Progenitor cell of endocrine pancreas (in vitro differentiated cells): ENCODE measurements around the gene PIK3IP1. TPM values are rescaled to one million over a fixed set of nuclear protein-coding genes. Genes with fewer than 3 reads are reported as not detected.

Experiments used
- DNase-seq: peaks from one replicate; pipeline ENCODE4 v3.0.0; 2021; ENCODE audit warnings: low spot score; ENCODE audit not compliant: unreplicated experiment
- H3K27ac Mint-ChIP-seq: 2 replicates; pipeline ENCODE4 v1.8.0; 2021; ENCODE audit warnings: mild to moderate bottlenecking, moderate library complexity, mixed read lengths
- H3K27me3 Mint-ChIP-seq: 2 replicates; pipeline ENCODE4 v1.8.0; 2021; ENCODE audit warnings: mixed read lengths
- H3K36me3 Mint-ChIP-seq: 2 replicates; pipeline ENCODE4 v1.8.0; 2022; ENCODE audit warnings: mixed read lengths; ENCODE audit not compliant: insufficient read depth
- H3K4me1 Mint-ChIP-seq: 2 replicates; pipeline ENCODE4 v1.8.0; 2021; ENCODE audit warnings: low read depth, mixed read lengths
- H3K4me3 Mint-ChIP-seq: 2 replicates; pipeline ENCODE4 v1.8.0; 2021; ENCODE audit warnings: low read depth, mild to moderate bottlenecking, moderate library complexity, mixed read lengths
- H3K9me3 Mint-ChIP-seq: 2 replicates; pipeline ENCODE4 v1.8.0; 2021; ENCODE audit warnings: low read depth, mixed read lengths
- long read RNA-seq: library from polyadenylated mRNA; unstranded; transcript quantifications from one replicate; pipeline ENCODE4 v2.0.0, GENCODE V29; 2020
- total RNA-seq: library from RNA; stranded (reverse); gene quantifications from 2 replicates; pipeline ENCODE4 v1.2.1, GENCODE V29; 2021
- TF ChIP-seq, protein P1 (sequence below): fragments of 200-600 bp; sonication (generic); IDR thresholded peaks from one replicate; pipeline ENCODE4 v1.5.0; 2021; ENCODE audit warnings: antibody characterized with exemption, mild to moderate bottlenecking; ENCODE audit not compliant: unreplicated experiment

The PIK3IP1 gene, protein sequence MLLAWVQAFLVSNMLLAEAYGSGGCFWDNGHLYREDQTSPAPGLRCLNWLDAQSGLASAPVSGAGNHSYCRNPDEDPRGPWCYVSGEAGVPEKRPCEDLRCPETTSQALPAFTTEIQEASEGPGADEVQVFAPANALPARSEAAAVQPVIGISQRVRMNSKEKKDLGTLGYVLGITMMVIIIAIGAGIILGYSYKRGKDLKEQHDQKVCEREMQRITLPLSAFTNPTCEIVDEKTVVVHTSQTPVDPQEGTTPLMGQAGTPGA
- 6.2 and 7.6 TPM in 2 replicates for total RNA-seq
- long read RNA-seq, transcript PIK3IP1-203 (5 exons, 2,374 nt): minor isoform, 9 of 94 reads
- long read RNA-seq, transcript PIK3IP1-201 (6 exons, 2,467 nt): major isoform, 78 of 94 reads
- long read RNA-seq, partial matches to known transcripts: 1 of 94 reads
- long read RNA-seq, other reads (novel, unspliced or antisense): 4 of 94 reads

DNA sequence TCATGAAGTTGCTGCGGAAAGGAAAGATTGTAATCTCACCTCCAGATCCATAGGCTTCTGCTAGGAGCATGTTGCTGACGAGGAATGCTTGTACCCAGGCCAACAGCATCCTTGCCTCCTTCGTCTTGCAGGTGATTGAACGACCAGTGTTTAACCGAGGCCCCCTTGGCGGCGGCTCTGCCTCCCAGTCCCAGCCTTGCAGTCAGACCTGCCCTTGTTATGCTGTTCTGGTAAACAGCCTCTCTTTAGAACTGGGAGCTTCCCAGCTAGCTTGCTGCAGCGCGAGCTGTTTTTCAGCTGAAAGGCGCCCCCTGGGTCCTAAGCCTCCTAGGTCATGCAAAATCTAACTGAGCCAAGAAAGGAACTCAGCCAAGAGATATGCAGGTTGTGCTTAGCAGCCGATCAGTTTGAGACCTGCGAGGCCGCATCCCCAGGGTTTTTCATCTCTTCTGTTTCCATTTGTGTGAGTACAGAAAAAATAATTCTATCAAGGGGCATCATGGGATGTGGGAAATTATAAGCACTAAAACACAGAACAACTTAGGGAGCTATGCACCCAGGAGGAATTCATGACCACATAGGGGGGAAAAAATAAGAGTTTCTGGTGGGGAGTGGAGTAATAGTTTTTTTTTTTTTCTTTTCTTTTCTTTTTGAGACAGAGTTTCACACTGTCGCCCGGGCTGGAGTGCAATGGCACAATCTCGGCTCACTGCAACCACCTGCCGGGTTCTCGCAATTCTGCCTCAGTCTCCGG lies at the start of gene PIK3IP1:
Gene PIK3IP1, minus strand, starts transcription at position 253 of the 754 bp plus-strand sequence. Its CDS starts 144 bp downstream, at position 109.
- Mint-ChIP-seq H3K4me1 (peaks cover 24% of the 10 kb centered on the region), H3K27me3 (peaks cover 7% of the 10 kb centered on the region), H3K27ac (peak within 1 kb of the TSS; percentile 92), H3K9me3 (no peaks in the 10 kb centered on the region), H3K36me3 (peaks cover 5% of the 10 kb centered on the region), H3K4me3 (peak within 1 kb of the TSS; percentile 78)
- DNase-seq: peak; percentile 49
- TF ChIP-seq, protein P1, sequence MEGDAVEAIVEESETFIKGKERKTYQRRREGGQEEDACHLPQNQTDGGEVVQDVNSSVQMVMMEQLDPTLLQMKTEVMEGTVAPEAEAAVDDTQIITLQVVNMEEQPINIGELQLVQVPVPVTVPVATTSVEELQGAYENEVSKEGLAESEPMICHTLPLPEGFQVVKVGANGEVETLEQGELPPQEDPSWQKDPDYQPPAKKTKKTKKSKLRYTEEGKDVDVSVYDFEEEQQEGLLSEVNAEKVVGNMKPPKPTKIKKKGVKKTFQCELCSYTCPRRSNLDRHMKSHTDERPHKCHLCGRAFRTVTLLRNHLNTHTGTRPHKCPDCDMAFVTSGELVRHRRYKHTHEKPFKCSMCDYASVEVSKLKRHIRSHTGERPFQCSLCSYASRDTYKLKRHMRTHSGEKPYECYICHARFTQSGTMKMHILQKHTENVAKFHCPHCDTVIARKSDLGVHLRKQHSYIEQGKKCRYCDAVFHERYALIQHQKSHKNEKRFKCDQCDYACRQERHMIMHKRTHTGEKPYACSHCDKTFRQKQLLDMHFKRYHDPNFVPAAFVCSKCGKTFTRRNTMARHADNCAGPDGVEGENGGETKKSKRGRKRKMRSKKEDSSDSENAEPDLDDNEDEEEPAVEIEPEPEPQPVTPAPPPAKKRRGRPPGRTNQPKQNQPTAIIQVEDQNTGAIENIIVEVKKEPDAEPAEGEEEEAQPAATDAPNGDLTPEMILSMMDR: peak; percentile 62

DNA sequence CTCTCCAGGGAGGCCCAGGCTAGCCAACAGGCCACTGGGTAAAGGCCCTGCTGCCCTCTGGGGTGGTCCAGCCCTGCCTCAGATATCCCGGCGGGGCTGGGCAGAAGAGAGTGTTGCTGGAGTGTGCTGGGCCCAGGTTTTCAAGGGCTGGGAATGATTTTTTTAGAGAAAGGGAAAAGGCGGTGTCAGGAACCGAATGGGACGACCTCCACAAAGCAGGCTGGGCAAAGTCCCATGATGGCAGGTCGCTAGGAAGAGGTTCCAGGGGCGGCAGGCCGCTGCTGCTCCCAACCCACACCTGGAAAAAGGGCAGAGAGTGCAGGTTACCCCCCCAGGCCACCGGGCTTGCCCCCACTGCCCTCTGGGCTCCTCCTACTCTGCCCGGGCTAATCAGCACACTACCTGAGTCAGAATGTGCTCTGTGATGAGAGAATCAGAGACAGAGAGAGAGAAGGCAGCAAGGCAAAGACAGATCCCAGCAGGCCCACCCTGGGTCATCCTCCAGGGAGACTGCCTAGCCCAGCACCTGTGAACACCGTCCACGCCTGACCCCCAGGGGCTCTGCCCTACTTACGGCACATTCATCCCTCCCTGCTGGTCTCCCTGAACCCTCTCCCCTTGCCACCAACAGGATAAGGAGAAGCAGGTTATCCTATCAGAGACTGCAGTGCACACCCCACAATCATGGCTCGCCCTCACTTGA lies 49.2 kb upstream of the PIK3IP1 start:
- H3K27ac Mint-ChIP-seq: no peak overlapping the region
- TF ChIP-seq, protein P1: no peak
- no peaks in the 10 kb centered on the region for H3K9me3 Mint-ChIP-seq
- H3K27me3 Mint-ChIP-seq: no peaks in the 10 kb centered on the region
- H3K4me1 Mint-ChIP-seq: peaks cover 62% of the 10 kb centered on the region
- no peak for DNase-seq
- peaks cover 16% of the 10 kb centered on the region for H3K36me3 Mint-ChIP-seq
- H3K4me3 Mint-ChIP-seq: peak overlapping the region; percentile 84

DNA sequence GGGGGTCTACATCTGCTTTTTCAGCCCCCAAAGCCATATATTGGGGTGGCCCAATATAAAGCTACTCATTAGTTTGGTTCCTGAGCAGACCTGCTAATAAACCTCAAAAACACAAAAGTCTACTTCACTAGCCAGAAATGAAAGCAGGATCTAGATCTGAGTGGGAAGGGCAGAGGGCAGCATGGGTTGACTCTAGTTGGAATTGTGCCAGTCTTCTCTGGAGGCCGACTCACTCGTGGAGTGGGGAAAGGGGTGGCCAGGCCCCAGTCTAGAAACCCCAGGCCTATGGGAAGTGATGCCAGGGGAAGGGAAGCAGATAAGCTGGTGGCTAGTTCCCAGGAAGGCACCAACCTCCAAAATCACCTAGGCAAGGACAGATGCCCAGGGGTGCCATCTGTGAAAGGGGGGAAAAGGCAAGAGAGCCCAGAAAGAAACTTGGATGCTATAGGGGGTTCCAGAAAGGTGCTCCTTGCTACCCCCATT lies 48.5 kb upstream of the PIK3IP1 start:
- H3K9me3 Mint-ChIP-seq: no peaks in the 10 kb centered on the region
- H3K27ac Mint-ChIP-seq: peak overlapping the region; percentile 85
- H3K4me3 Mint-ChIP-seq: peak overlapping the region; percentile 49
- peaks cover 62% of the 10 kb centered on the region for H3K4me1 Mint-ChIP-seq
- no peaks in the 10 kb centered on the region for H3K27me3 Mint-ChIP-seq
- no peak for DNase-seq
- peaks cover 20% of the 10 kb centered on the region for H3K36me3 Mint-ChIP-seq
- TF ChIP-seq, protein P1: no peak

DNA sequence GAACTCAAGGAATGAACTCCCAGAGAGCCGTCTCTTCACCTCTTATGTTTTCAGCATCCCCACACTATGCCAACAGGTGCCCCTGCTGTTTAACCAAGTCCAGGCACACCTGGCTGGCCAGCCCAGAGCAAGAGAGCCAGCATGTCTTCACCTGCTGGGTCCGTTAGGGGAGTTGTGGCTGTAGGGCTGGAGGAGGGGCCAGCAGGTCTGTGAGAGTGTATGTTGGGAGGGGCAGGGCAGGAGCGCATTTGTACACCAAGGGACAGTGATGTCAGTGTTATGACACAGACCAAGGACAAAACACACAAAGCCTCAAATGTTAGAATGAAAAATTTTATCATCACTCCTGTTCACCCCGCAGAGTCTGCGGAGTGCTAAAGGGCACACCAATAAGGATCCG lies 48.1 kb upstream of the PIK3IP1 start:
- no peaks in the 10 kb centered on the region for H3K9me3 Mint-ChIP-seq
- peaks cover 62% of the 10 kb centered on the region for H3K4me1 Mint-ChIP-seq
- DNase-seq: no peak
- H3K27me3 Mint-ChIP-seq: no peaks in the 10 kb centered on the region
- TF ChIP-seq, protein P1: no peak
- peaks cover 21% of the 10 kb centered on the region for H3K36me3 Mint-ChIP-seq
- peak overlapping the region; percentile 85 for H3K27ac Mint-ChIP-seq
- peak overlapping the region; percentile 49 for H3K4me3 Mint-ChIP-seq
